ENCODE results near the gene ZRANB1.

GRCh38 chr10:124962421-124962820 is 20.5 kb downstream of the ZRANB1 start:
- TF ChIP-seq POLR2AphosphoS5 (IDR thresholded peaks at IDR 0.05; ENCODE audit: low read depth, low read length) (no peak), POLR2A (IDR thresholded peaks at IDR 0.05; ENCODE audit: low read depth, low read length) (no peak)

Data from GM12892 (cell line).